HepG2 (cell line): Measurements from ENCODE around the gene RPS10. TPM values are rescaled to one million over a fixed set of nuclear protein-coding genes. Genes with fewer than 3 reads are reported as not detected.

Experiments
- CREB1 ChIP-seq, 2 experiments: fragments of 450-650 bp in 1 of 2; IDR thresholded peaks; 2 replicates each; pipeline ENCODE4 v1.6.1; 2016 to 2017; ENCODE audit warnings: control low read depth in 1 of 2, mild to moderate bottlenecking in 1 of 2, missing compliant biosample characterization in 1 of 2, missing genetic modification characterization in 1 of 2
- ELF4 ChIP-seq: sonication (generic); formaldehyde crosslinking; IDR thresholded peaks from 2 replicates; pipeline ENCODE4 v1.5.0; 2020; ENCODE audit warnings: missing genetic modification reagents, mild to moderate bottlenecking, moderate library complexity, borderline replicate concordance
- GATAD1 ChIP-seq: IDR thresholded peaks from 2 replicates; pipeline ENCODE4 v1.6.1; 2016; ENCODE audit warnings: missing genetic modification reagents, missing compliant biosample characterization
- KAT8 ChIP-seq: IDR thresholded peaks from 2 replicates; pipeline ENCODE4 v1.6.1; 2016; ENCODE audit warnings: missing genetic modification reagents, missing compliant biosample characterization
- MEIS2 ChIP-seq: sonication (generic); formaldehyde crosslinking; IDR thresholded peaks from 2 replicates; pipeline ENCODE4 v1.9.0; 2021; ENCODE audit warnings: mild to moderate bottlenecking, missing genetic modification reagents
- NFE2L1 ChIP-seq: sonication (generic); formaldehyde crosslinking; IDR thresholded peaks from 2 replicates; pipeline ENCODE4 v1.4.0; 2020; ENCODE audit warnings: missing genetic modification reagents, mild to moderate bottlenecking, borderline replicate concordance
- NFIB ChIP-seq: sonication (generic); formaldehyde crosslinking; IDR thresholded peaks from 2 replicates; pipeline ENCODE4 v1.9.0; 2021; ENCODE audit warnings: missing genetic modification reagents, mild to moderate bottlenecking, borderline replicate concordance
- NFRKB ChIP-seq: fragments of 450-650 bp; IDR thresholded peaks from 2 replicates; pipeline ENCODE4 v1.6.1; 2017
- PHF8 ChIP-seq: sonication (generic); formaldehyde crosslinking; IDR thresholded peaks from 2 replicates; pipeline ENCODE4 v1.5.0; 2020; ENCODE audit warnings: missing genetic modification reagents
- SOX13 ChIP-seq, 3 experiments: fragments of 450-650 bp in 1 of 3; sonication (generic) in 1 of 3; formaldehyde crosslinking in 1 of 3; IDR thresholded peaks in 2 of 3; conservative IDR thresholded peaks in 1 of 3; 2 replicates each; pipeline versions ENCODE4 v1.5.0 to v1.6.1; 2016 to 2020; ENCODE audit warnings: antibody characterized with exemption in 1 of 3, mild to moderate bottlenecking in 1 of 3, missing compliant biosample characterization in 1 of 3, missing genetic modification reagents in 1 of 3, moderate library complexity in 1 of 3
- SOX6 ChIP-seq, 2 experiments: fragments of 450-650 bp in 1 of 2; sonication (generic) in 1 of 2; formaldehyde crosslinking in 1 of 2; IDR thresholded peaks; 2 replicates each; pipeline versions ENCODE4 v1.4.0 to v1.6.1; 2017 to 2020; ENCODE audit warnings: antibody characterized with exemption in 1 of 2, mild to moderate bottlenecking in 1 of 2, missing genetic modification reagents in 1 of 2
- TBP ChIP-seq: sonication (generic); formaldehyde crosslinking; IDR thresholded peaks from 2 replicates; pipeline ENCODE4 v1.5.0; 2020; ENCODE audit warnings: missing genetic modification reagents
- ZNF136 ChIP-seq: sonication (generic); formaldehyde crosslinking; IDR thresholded peaks from 2 replicates; pipeline ENCODE4 v1.8.1; 2022; ENCODE audit warnings: low read depth, mild to moderate bottlenecking, moderate library complexity, missing genetic modification reagents
- ZNF501 ChIP-seq: sonication (generic); formaldehyde crosslinking; IDR thresholded peaks from 2 replicates; pipeline ENCODE4 v1.5.1; 2020; ENCODE audit warnings: mild to moderate bottlenecking, moderate library complexity, missing genetic modification reagents
- ZNF558 ChIP-seq: sonication (generic); formaldehyde crosslinking; IDR thresholded peaks from 2 replicates; pipeline ENCODE4 v1.9.0; 2022; ENCODE audit warnings: mild to moderate bottlenecking, missing genetic modification reagents, borderline replicate concordance
- ZNF614 ChIP-seq: IDR thresholded peaks from 2 replicates; pipeline ENCODE4 v1.6.1; 2018; ENCODE audit warnings: missing biosample characterization, missing genetic modification reagents, inconsistent platforms, borderline replicate concordance
- ZNF772 ChIP-seq: sonication (generic); formaldehyde crosslinking; IDR thresholded peaks from 2 replicates; pipeline ENCODE4 v1.5.0; 2020; ENCODE audit warnings: mild to moderate bottlenecking, missing genetic modification reagents
- ZNF816 ChIP-seq: sonication (generic); formaldehyde crosslinking; IDR thresholded peaks from 2 replicates; pipeline ENCODE4 v1.8.0; 2022; ENCODE audit warnings: missing genetic modification reagents, mild to moderate bottlenecking, borderline replicate concordance
- polyA plus RNA-seq, 8 experiments: library from polyadenylated mRNA; depleted of rRNA in 3 of 8; stranded (reverse) in 7 of 8; unstranded in 1 of 8; fragments of >200 nt; fragmentation: Illumina TruSeq in 4 of 8; extraction: Trizol in 4 of 8; gene quantifications; 2 replicates each; pipeline versions ENCODE4 v1.2.1 to v1.2.3, GENCODE V29; 2011 to 2016; ENCODE audit warnings: low read depth in 4 of 8, missing spikeins in 1 of 8, mixed read lengths in 1 of 8; ENCODE audit not compliant: insufficient read depth in 1 of 8
- total RNA-seq, 5 experiments: library from RNA; depleted of rRNA; stranded (reverse); fragments of >200 nt; fragmentation: Illumina TruSeq; extraction: Trizol; gene quantifications; 2 replicates each; pipeline ENCODE4 v1.2.3, GENCODE V29; 2016; ENCODE audit warnings: low read depth in 1 of 5
- TF ChIP-seq, protein P1 (sequence below): sonication (generic); formaldehyde crosslinking; IDR thresholded peaks from 2 replicates; pipeline ENCODE4 v1.4.0; 2020; ENCODE audit warnings: missing genetic modification reagents, mild to moderate bottlenecking, borderline replicate concordance
- TF ChIP-seq, protein P2 (sequence below): sonication (generic); formaldehyde crosslinking; IDR thresholded peaks from 2 replicates; pipeline ENCODE4 v1.8.1; 2023; ENCODE audit warnings: mild to moderate bottlenecking, moderate library complexity, missing genetic modification reagents
- TF ChIP-seq, protein P3 (sequence below): IDR thresholded peaks from 2 replicates; pipeline ENCODE4 v1.6.1; 2016; ENCODE audit warnings: mild to moderate bottlenecking
- TF ChIP-seq, protein P4 (sequence below): IDR thresholded peaks from 2 replicates; pipeline ENCODE4 v1.6.1; 2016; ENCODE audit warnings: low read depth, borderline replicate concordance

Gene RPS10
- total and polyA plus RNA-seq, 2 of the 13 experiments (the other 11 are each of a cell fraction or from before 2014, with no cell fraction given) = 2,909 to 4,648 TPM

DNA sequence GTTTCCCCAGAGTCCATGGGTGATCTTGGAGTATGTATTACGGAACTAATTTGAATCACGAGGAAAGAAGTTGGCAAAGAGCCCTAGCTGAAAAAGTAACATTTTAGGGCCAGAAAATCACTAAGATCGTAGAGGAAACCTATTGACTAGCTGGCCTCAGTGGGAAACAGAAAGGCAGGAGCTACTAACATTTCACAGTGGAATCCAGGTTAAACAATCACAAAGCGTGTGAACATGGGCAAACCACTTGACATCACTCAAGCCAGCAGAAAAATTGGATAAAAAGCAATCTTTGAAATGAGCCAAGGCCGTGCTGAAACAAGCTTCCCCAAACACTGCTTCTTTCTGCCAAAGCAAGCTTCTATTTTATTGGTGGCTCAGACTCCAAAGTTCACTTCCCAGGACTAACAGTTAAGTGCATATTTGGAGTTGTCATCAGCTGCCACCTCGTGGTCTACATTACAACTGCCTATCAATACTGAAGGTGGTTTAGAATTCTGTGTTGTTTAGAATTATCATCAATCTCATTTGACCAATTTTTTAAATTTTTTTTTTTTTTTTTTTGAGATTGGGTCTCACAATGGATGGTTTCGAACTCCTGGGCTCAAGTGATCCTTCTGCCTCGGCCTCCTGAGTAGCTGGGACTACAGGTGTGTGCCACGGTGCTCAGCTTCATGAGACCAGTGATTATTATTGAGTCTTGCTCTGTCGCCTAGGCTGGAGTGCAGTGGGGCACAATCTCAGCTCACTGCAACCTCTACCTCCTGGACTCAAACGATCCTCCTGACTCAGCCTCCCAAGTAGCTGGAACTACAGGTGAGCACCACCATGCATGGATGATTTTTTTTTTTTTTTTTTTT lies 10.6 kb downstream of the RPS10 start (continued):
- TF ChIP-seq ELF4 (no peak), ZNF772 (CRISPR knock-in tag) (no peak), SOX6 (IDR thresholded peaks at IDR 0.05) (no peak), SOX6 (CRISPR knock-in tag; IDR thresholded peaks at IDR 0.05) (peak; percentile 75), ZNF816 (no peak), ZNF501 (peak; percentile 63), GATAD1 (CRISPR knock-in tag) (no peak), NFE2L1 (no peak), MEIS2 (0 out of 2 replicates have a peak, but pooled peaks have one; percentile 44), SOX13 (IDR thresholded peaks at IDR 0.05) (no peak), SOX13 (CRISPR knock-in tag; conservative IDR thresholded peaks at IDR 0.05 in 1 of 2, IDR thresholded peaks at IDR 0.05 in 1 of 2) (no peak; a peak in 2 of 4 replicates), TBP (CRISPR knock-in tag) (no peak), CREB1 (IDR thresholded peaks at IDR 0.05) (peak; percentile 34; the same call in 1 of the 2 replicates), CREB1 (CRISPR knock-in tag; IDR thresholded peaks at IDR 0.05) (peak; percentile 60), NFRKB (no peak), NFIB (CRISPR knock-in tag) (no peak), ZNF136 (peak; percentile 48; the same call in 1 of the 2 replicates), KAT8 (CRISPR knock-in tag) (peak; percentile 68; the same call in 1 of the 2 replicates), ZNF558 (CRISPR knock-in tag) (no peak), ZNF614 (peak; percentile 37; the same call in 1 of the 2 replicates), PHF8 (CRISPR knock-in tag) (peak; percentile 46; the same call in 1 of the 2 replicates)
- TF ChIP-seq, protein P1, sequence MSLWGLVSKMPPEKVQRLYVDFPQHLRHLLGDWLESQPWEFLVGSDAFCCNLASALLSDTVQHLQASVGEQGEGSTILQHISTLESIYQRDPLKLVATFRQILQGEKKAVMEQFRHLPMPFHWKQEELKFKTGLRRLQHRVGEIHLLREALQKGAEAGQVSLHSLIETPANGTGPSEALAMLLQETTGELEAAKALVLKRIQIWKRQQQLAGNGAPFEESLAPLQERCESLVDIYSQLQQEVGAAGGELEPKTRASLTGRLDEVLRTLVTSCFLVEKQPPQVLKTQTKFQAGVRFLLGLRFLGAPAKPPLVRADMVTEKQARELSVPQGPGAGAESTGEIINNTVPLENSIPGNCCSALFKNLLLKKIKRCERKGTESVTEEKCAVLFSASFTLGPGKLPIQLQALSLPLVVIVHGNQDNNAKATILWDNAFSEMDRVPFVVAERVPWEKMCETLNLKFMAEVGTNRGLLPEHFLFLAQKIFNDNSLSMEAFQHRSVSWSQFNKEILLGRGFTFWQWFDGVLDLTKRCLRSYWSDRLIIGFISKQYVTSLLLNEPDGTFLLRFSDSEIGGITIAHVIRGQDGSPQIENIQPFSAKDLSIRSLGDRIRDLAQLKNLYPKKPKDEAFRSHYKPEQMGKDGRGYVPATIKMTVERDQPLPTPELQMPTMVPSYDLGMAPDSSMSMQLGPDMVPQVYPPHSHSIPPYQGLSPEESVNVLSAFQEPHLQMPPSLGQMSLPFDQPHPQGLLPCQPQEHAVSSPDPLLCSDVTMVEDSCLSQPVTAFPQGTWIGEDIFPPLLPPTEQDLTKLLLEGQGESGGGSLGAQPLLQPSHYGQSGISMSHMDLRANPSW (CRISPR knock-in tag) = peak; percentile 68; the same call in 1 of the 2 replicates
- TF ChIP-seq, protein P2, sequence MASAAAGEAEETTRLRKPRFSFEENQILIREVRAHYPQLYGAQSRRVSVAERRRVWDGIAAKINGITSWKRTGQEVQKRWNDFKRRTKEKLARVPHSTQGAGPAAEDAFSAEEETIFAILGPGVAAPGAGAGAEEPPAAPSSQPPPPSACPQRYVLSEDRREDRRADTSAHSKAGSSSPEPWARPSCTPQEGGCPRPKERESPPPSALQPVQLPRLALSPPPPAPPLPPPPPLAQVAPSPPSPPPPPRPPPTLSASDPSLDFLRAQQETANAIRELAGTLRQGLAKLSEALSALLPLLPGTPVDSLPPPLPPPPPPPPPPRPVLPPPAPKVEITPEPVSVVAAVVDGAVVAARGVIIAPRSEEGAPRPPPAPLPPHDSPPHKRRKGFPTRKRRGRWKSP = 0 out of 2 replicates have a peak, but pooled peaks have one; percentile 7
- TF ChIP-seq, protein P3, sequence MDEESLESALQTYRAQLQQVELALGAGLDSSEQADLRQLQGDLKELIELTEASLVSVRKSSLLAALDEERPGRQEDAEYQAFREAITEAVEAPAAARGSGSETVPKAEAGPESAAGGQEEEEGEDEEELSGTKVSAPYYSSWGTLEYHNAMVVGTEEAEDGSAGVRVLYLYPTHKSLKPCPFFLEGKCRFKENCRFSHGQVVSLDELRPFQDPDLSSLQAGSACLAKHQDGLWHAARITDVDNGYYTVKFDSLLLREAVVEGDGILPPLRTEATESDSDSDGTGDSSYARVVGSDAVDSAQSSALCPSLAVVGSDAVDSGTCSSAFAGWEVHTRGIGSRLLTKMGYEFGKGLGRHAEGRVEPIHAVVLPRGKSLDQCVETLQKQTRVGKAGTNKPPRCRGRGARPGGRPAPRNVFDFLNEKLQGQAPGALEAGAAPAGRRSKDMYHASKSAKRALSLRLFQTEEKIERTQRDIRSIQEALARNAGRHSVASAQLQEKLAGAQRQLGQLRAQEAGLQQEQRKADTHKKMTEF (CRISPR knock-in tag) = peak; percentile 37
- TF ChIP-seq, protein P4, sequence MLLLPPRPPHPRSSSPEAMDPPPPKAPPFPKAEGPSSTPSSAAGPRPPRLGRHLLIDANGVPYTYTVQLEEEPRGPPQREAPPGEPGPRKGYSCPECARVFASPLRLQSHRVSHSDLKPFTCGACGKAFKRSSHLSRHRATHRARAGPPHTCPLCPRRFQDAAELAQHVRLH = peak; percentile 64; the same call in 1 of the 2 replicates
